K562 (cell line): ENCODE data around the gene ZNG1C. TPM values are rescaled to one million over a fixed set of nuclear protein-coding genes. Genes with fewer than 3 reads are reported as not detected.
A peak's percentile ranks its signal among the peaks of the same experiment; 100 is the strongest.
"Not testable (repeated sequence)": the region's sequence is repeated elsewhere in the genome, so short reads cannot be mapped to it uniquely, and the experiment has no call there.

Experiments
- ATAC-seq: fragments of 200-7000 bp; cut with Tn5 transposase; 3 replicates; pipeline ENCODE4 v1.9.1; 2020; ENCODE audit warnings: moderate library complexity
- Bru-seq: library from RNA; stranded (reverse); fragments of 400-500 nt; gene quantifications from one replicate; lab custom pipeline; 2021; lab: Mats Ljungman, UMichigan
- BruChase-seq, 2 experiments: library from RNA; stranded (reverse); fragments of 400-500 nt; gene quantifications; one replicate each; lab custom pipeline; 2021; lab: Mats Ljungman, UMichigan
- BruUV-seq: library from RNA; stranded (reverse); fragments of 400-500 nt; replicated peaks from 2 replicates; lab custom pipeline; 2021; lab: Mats Ljungman, UMichigan
- CTCF ChIA-PET: fragments of 300-600 bp; formaldehyde crosslinking; extraction: SDS; loops from one replicate; lab custom pipeline; 2021; ENCODE audit warnings: low intra/inter-chr PET ratio; lab: Yijun Ruan, JAX
- POLR2A ChIA-PET: fragments of 300-600, 350-650 bp; sonication (Branson Sonifier 250); formaldehyde crosslinking; extraction: SDS; loops from one replicate; lab custom pipeline; 2021; ENCODE audit warnings: antibody characterized with exemption, inconsistent platforms; lab: Yijun Ruan, JAX
- DNase-seq, 4 experiments: peaks; one replicate each; pipeline versions ENCODE4 v3.0.0 to v3.0.0-alpha.2; 2011 to 2018; ENCODE audit warnings: low spot score in 3 of 4, mixed read lengths in 3 of 4; ENCODE audit errors: extremely low read depth in 1 of 4
- FAIRE-seq: peaks from 2 replicates; lab custom pipeline; 2011; peaks lifted over from hg19 to GRCh38; lab: Jason Lieb, UNC
- H2AFZ ChIP-seq: 2 replicates; pipeline ENCODE4 v1.6.0; 2011; ENCODE audit warnings: low read depth, low read length, control low read depth, inconsistent platforms
- H3K27ac ChIP-seq: fragments of 200-600 bp; 3 replicates; pipeline ENCODE4 v1.8.0; 2011; ENCODE audit warnings: low read depth, mild to moderate bottlenecking, control low read depth, inconsistent platforms, low read length, moderate library complexity, mixed read lengths; ENCODE audit errors: extremely low read depth
- H3K27me3 ChIP-seq, 2 experiments: fragments of 300-600 bp in 1 of 2; 2 replicates in 1 of 2; 3 replicates in 1 of 2; pipeline versions ENCODE4 v1.6.0 to v1.8.0; 2011; ENCODE audit warnings: inconsistent platforms in 2 of 2, low read length in 2 of 2, mild to moderate bottlenecking in 1 of 2, mixed read lengths in 1 of 2, moderate library complexity in 1 of 2; ENCODE audit not compliant: control insufficient read depth in 2 of 2, insufficient read depth in 2 of 2
- H3K36me3 ChIP-seq: fragments of 300-600 bp; 3 replicates; pipeline ENCODE4 v1.8.0; 2011; ENCODE audit warnings: mild to moderate bottlenecking, low read length, inconsistent platforms; ENCODE audit not compliant: control insufficient read depth, insufficient read depth
- H3K4me1 ChIP-seq, 2 experiments: fragments of 200-600 bp in 1 of 2; replicated peaks in 1 of 2; 2 replicates in 1 of 2; 3 replicates in 1 of 2; pipeline versions ENCODE4 v1.5.1 to v1.8.0; 2011; ENCODE audit warnings: inconsistent platforms in 2 of 2, low read length in 2 of 2, mild to moderate bottlenecking in 1 of 2, mixed read lengths in 1 of 2, moderate library complexity in 1 of 2; ENCODE audit not compliant: control insufficient read depth in 2 of 2, insufficient read depth in 2 of 2
- H3K4me2 ChIP-seq: 2 replicates; pipeline ENCODE4 v1.6.1; 2011; ENCODE audit warnings: low read length, control low read depth, inconsistent platforms, mixed read lengths; ENCODE audit not compliant: insufficient read depth
- H3K4me3 ChIP-seq: fragments of 200-600 bp; sonication (generic), shearing (Covaris generic); 2 replicates; pipeline ENCODE4 v1.5.1; 2016; ENCODE audit warnings: control low read depth, inconsistent platforms
- H3K79me2 ChIP-seq: fragments of 200-600 bp; 3 replicates; pipeline ENCODE4 v1.8.0; 2011; ENCODE audit warnings: low read length, inconsistent platforms; ENCODE audit not compliant: control insufficient read depth, insufficient read depth
- H3K9ac ChIP-seq, 2 experiments: 2 replicates each; pipeline versions ENCODE4 v1.6.0 to v1.6.1; 2011; ENCODE audit warnings: low read depth in 2 of 2, low read length in 2 of 2, control low read depth in 1 of 2, inconsistent platforms in 1 of 2, mild to moderate bottlenecking in 1 of 2, mixed read lengths in 1 of 2; ENCODE audit not compliant: insufficient read depth in 1 of 2
- H3K9me1 ChIP-seq: one replicate; pipeline ENCODE4 v1.6.0; 2011; ENCODE audit warnings: inconsistent platforms, mild to moderate bottlenecking, low read length, moderate library complexity; ENCODE audit not compliant: control insufficient read depth, insufficient read depth
- H3K9me3 ChIP-seq: replicated peaks from 2 replicates; pipeline ENCODE4 v1.5.1; 2011; ENCODE audit warnings: low read depth, low read length, inconsistent platforms; ENCODE audit not compliant: control insufficient read depth, insufficient read depth
- H4K20me1 ChIP-seq: replicated peaks from 2 replicates; pipeline ENCODE4 v1.6.1; 2011; ENCODE audit warnings: low read length, inconsistent platforms, mixed read lengths; ENCODE audit not compliant: control insufficient read depth, insufficient read depth
- WGBS: fragments of 100-300 bp; shearing (Covaris generic); methylation state at CpG from one replicate; pipeline ENCODE4 v1.1.6; 2016; ENCODE audit warnings: low coverage, mixed read lengths; ENCODE audit not compliant: insufficient coverage; ENCODE audit errors: missing lambda C conversion rate; 5-methylcytosine and 5-hydroxymethylcytosine counted together
- in situ Hi-C: fragments of 300-500 bp; cut with MboI; formaldehyde crosslinking; loops from 4 replicates; pipeline ENCODE4 v1.15.0; 2018; ENCODE audit warnings: inconsistent platforms, mixed read lengths
- intact Hi-C: fragments of 100-400 bp; cut with micrococcal nuclease; formaldehyde crosslinking; loops from 2 replicates; pipeline ENCODE4 v1.14.2; 2022
- long read RNA-seq, 3 experiments: library from polyadenylated mRNA in 2 of 3; library from RNA in 1 of 3; unstranded in 2 of 3; stranded (forward) in 1 of 3; transcript quantifications; one replicate each; pipeline ENCODE4 v2.0.0, GENCODE V29; 2019 to 2022
- polyA minus RNA-seq, 3 experiments: library from RNA; depleted of rRNA, polyadenylated mRNA; stranded (reverse); fragments of >200 nt; gene quantifications; 2 replicates each; pipeline ENCODE4 v1.2.3, GENCODE V29; 2011
- polyA plus RNA-seq, 8 experiments: library from polyadenylated mRNA; depleted of rRNA in 4 of 8; stranded (reverse) in 5 of 8; unstranded in 3 of 8; fragments of >200 nt; fragmentation: Nextera tagmentation in 2 of 8; fragmentation: Illumina TruSeq in 1 of 8; extraction: Ambion mirVana in 2 of 8; extraction: Trizol in 1 of 8; gene quantifications; 2 replicates each; pipeline versions ENCODE4 v1.2.1 to v1.2.3, GENCODE V29; 2011 to 2014; ENCODE audit warnings: inconsistent platforms in 1 of 8, missing spikeins in 1 of 8
- total RNA-seq, 7 experiments: library from RNA; depleted of rRNA in 6 of 7; stranded (reverse); fragments of >200 nt in 6 of 7; fragmentation: Illumina TruSeq in 2 of 7; extraction: Trizol in 2 of 7; gene quantifications; 2 replicates each; pipeline versions ENCODE4 v1.2.1 to v1.2.3, GENCODE V29; 2011 to 2021; ENCODE audit warnings: low replicate concordance in 1 of 7

The ZNG1C gene
- 67.4 and 171 TPM in 2 replicates for total RNA-seq (2011; cell fraction: chromatin; rRNA removed; ENCODE audit: low replicate concordance)
- total RNA-seq (2011; cell fraction: nucleolus; rRNA removed): 34.2 and 45.1 TPM in 2 replicates
- 80.1 and 110 TPM in 2 replicates for total RNA-seq (2011; cell fraction: nucleoplasm; rRNA removed)
- 34.1 and 93.1 TPM in 2 replicates for total RNA-seq (2014; rRNA removed)
- 60.8 and 68.1 TPM in 2 replicates for total RNA-seq (2014; rRNA removed; fragmentation: Illumina TruSeq; extraction: Trizol)
- 61.2 and 65.0 TPM in 2 replicates for total RNA-seq (2015; rRNA removed; fragmentation: Illumina TruSeq; extraction: Trizol)
- total RNA-seq (2021): 24.2 and 29.1 TPM in 2 replicates
- polyA plus RNA-seq (2011; rRNA removed): 31.5 and 43.7 TPM in 2 replicates
- 9.9 and 13.5 TPM in 2 replicates for polyA plus RNA-seq (2011; cell fraction: cytosol; rRNA removed)
- polyA plus RNA-seq (2011; cell fraction: nucleus; rRNA removed): 49.2 and 56.4 TPM in 2 replicates
- 11.2 and 57.0 TPM in 2 replicates for polyA plus RNA-seq (2012)
- polyA plus RNA-seq (2014; fragmentation: Illumina TruSeq; extraction: Trizol): 65.2 and 71.2 TPM in 2 replicates
- polyA plus RNA-seq (2014; fragmentation: Nextera tagmentation; extraction: Ambion mirVana): 100 to 1,000 TPM; 132 to 135 TPM
- 23.8 and 93.4 TPM in 2 replicates for polyA plus RNA-seq (2014; rRNA removed)
- polyA minus RNA-seq (2011; rRNA and poly(A)+ RNA removed): 90.3 and 102 TPM in 2 replicates
- 8.6 and 11.4 TPM in 2 replicates for polyA minus RNA-seq (2011; cell fraction: cytosol; rRNA and poly(A)+ RNA removed)
- polyA minus RNA-seq (2011; cell fraction: nucleus; rRNA and poly(A)+ RNA removed): 79.6 and 127 TPM in 2 replicates
- Bru-seq, nascent RNA: percentile 63 among the genes with signal in this experiment
- percentile 69 among the genes with signal in this experiment for BruChase-seq, experiment 1, labeled RNA remaining after a 2-hour chase
- BruChase-seq, experiment 2, labeled RNA remaining after a 6-hour chase: percentile 68 among the genes with signal in this experiment
- long read RNA-seq, experiment 1, transcript CBWD3-206 (3 exons, 1,736 nt): major isoform, 41 of 66 reads
- long read RNA-seq, experiment 1, partial matches to known transcripts: 12 of 66 reads
- long read RNA-seq, experiment 1, other reads (novel, unspliced or antisense): 11 of 66 reads
- long read RNA-seq, experiment 2, transcript CBWD3-206 (3 exons, 1,736 nt): major isoform, 19 of 23 reads
- long read RNA-seq, experiment 2, partial matches to known transcripts: 2 of 23 reads
- long read RNA-seq, experiment 2, other reads (novel, unspliced or antisense): 2 of 23 reads
- long read RNA-seq, experiment 3, transcript CBWD3-206 (3 exons, 1,736 nt): major isoform, 18 of 22 reads
- long read RNA-seq, experiment 3, partial matches to known transcripts: 0 of 22 reads
- long read RNA-seq, experiment 3, other reads (novel, unspliced or antisense): 3 of 22 reads

- BruUV-seq, H3K4me3 ChIP-seq, H3K27me3 ChIP-seq, H3K9me3 ChIP-seq, CTCF ChIA-PET, H3K4me2 ChIP-seq, H4K20me1 ChIP-seq, intact Hi-C loops, H3K9ac ChIP-seq, in situ Hi-C loops, ATAC-seq, H3K79me2 ChIP-seq, H3K9me1 ChIP-seq, POLR2A ChIA-PET, DNase-seq, H3K4me1 ChIP-seq, H2AFZ ChIP-seq, H3K36me3 ChIP-seq, FAIRE-seq, H3K27ac ChIP-seq: not testable (repeated sequence)
- no CpG with 5 or more reads among the region's 32 CpGs for WGBS
Observed at GRCh38 chr9:68241683-68242082, at the start of gene ZNG1C. ZNG1C (plus strand) TSS chr9:68241983; CDS start chr9:68242032, 49 bp downstream.

GRCh38 chr9:68242437-68242836, 654 bp downstream of the ZNG1C start:
- CTCF ChIA-PET, FAIRE-seq: not testable (repeated sequence)
- WGBS: no CpG with 5 or more reads among the region's 11 CpGs

GRCh38 chr9:68281041-68281440, 39.3 kb downstream of the ZNG1C start:
- H3K4me2 ChIP-seq, H3K4me3 ChIP-seq, H3K9ac ChIP-seq, H3K79me2 ChIP-seq, H3K9me1 ChIP-seq, ATAC-seq, H3K9me3 ChIP-seq, FAIRE-seq, H3K4me1 ChIP-seq, H3K27ac ChIP-seq, in situ Hi-C loops, CTCF ChIA-PET, DNase-seq, H3K36me3 ChIP-seq, intact Hi-C loops, H4K20me1 ChIP-seq, H3K27me3 ChIP-seq, H2AFZ ChIP-seq, POLR2A ChIA-PET, BruUV-seq: not testable (repeated sequence)
- 95% methylated on average over 5 of the region's 16 CpGs for WGBS

More at GRCh38 chr9:68242437-68242836, 654 bp downstream of the ZNG1C start:
- H2AFZ ChIP-seq, H3K36me3 ChIP-seq, in situ Hi-C loops, H3K79me2 ChIP-seq, H3K9me3 ChIP-seq, H4K20me1 ChIP-seq, ATAC-seq, H3K4me2 ChIP-seq, DNase-seq, H3K4me3 ChIP-seq, H3K27ac ChIP-seq, BruUV-seq, POLR2A ChIA-PET, H3K9ac ChIP-seq, intact Hi-C loops, H3K4me1 ChIP-seq, H3K27me3 ChIP-seq, H3K9me1 ChIP-seq: not testable (repeated sequence)
